ENCODE results near the gene WNT9A.

DNA sequence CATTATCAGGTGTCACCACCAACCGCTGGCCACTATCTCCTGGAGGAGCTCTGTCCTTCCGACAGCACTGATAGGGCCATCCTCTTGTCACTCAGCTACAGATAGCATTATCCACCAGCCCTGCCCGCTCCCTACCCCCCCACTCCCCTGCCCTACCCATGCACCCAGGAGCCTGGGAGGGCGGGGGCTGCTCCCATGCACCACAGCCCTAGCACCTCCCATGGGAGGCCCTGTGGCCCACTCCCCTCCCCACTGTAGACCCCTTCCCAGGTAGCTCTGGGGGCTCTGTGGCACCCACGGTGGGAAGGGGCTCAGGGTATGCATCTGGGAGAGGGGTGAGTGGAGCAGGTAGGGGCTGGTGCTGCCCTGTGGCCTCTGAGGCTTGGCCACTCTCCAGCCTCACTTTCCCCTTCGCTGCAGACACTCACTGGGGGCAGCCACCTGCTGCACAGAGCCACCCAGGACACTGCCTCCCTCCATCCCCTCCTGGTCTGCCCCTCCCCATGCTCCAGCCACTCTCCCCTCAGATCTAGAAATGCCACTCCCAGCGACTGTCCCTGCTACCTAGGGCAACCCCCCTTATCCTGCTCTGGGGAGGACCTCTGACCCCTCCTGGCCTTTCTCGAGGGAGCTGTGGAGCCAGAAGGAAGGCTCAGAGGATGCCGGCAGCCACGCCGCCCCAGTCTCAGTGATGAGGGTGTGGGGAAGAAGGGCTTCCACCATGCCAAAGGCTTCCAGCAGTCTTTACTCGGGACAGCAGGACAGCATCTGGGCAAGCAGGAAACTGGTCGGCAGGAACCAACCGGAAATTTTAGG, 58.5 kb downstream of the WNT9A start:
- TF ChIP-seq, protein P1, sequence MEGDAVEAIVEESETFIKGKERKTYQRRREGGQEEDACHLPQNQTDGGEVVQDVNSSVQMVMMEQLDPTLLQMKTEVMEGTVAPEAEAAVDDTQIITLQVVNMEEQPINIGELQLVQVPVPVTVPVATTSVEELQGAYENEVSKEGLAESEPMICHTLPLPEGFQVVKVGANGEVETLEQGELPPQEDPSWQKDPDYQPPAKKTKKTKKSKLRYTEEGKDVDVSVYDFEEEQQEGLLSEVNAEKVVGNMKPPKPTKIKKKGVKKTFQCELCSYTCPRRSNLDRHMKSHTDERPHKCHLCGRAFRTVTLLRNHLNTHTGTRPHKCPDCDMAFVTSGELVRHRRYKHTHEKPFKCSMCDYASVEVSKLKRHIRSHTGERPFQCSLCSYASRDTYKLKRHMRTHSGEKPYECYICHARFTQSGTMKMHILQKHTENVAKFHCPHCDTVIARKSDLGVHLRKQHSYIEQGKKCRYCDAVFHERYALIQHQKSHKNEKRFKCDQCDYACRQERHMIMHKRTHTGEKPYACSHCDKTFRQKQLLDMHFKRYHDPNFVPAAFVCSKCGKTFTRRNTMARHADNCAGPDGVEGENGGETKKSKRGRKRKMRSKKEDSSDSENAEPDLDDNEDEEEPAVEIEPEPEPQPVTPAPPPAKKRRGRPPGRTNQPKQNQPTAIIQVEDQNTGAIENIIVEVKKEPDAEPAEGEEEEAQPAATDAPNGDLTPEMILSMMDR (IDR thresholded peaks at IDR 0.05; ENCODE audit: poor library complexity) = no peak
- TF ChIP-seq EZH2 (IDR thresholded peaks at IDR 0.05; ENCODE audit: borderline replicate concordance) = no peak
- TF ChIP-seq EZH2phosphoT487 (IDR thresholded peaks at IDR 0.05; ENCODE audit: low read depth, severe bottlenecking, unreplicated experiment) = no peak
